Right renal pelvis (tissue), 4 donors: ENCODE results near the gene U2AF1L4. TPM values are rescaled to one million over a fixed set of nuclear protein-coding genes. Genes with fewer than 3 reads are reported as not detected.
"Not testable (repeated sequence)": the region's sequence is repeated elsewhere in the genome, so short reads cannot be mapped to it uniquely, and the experiment has no call there.

Source experiments
- DNase-seq, 4 donors: peaks; one replicate each; pipeline ENCODE4 v3.0.0-alpha.2; 2013; ENCODE audit warnings: low read depth in 4 of 4, low spot score in 3 of 4, missing footprints in 1 of 4
- polyA plus RNA-seq, 4 donors: library from polyadenylated mRNA; unstranded; fragments of 120-200 nt; gene quantifications; one replicate each; pipeline ENCODE4 v1.2.1, GENCODE V29; 2013; ENCODE audit not compliant: insufficient read length in 4 of 4

Gene U2AF1L4
- polyA plus RNA-seq, 4 donors = 15.6 to 19.8 (median 17.1) TPM

DNA sequence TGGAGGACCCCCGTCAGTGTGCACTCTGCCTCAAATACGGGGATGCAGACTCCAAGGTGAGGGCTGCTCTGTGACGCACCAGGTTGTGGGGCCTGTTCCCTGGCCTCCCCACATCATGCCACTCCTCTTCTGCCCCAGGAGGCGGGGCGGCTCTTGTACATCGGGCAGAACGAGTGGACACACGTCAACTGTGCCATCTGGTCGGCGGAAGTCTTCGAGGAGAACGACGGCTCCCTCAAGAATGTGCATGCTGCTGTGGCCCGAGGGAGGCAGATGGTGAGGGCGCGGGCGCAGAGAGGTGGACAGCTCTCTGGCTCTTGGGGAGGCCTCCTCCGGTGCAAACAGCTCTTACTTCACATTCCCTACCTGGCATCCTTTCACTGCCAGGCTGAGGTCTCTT lies 16.2 kb downstream of the U2AF1L4 start:
- DNase-seq = no peak

DNA sequence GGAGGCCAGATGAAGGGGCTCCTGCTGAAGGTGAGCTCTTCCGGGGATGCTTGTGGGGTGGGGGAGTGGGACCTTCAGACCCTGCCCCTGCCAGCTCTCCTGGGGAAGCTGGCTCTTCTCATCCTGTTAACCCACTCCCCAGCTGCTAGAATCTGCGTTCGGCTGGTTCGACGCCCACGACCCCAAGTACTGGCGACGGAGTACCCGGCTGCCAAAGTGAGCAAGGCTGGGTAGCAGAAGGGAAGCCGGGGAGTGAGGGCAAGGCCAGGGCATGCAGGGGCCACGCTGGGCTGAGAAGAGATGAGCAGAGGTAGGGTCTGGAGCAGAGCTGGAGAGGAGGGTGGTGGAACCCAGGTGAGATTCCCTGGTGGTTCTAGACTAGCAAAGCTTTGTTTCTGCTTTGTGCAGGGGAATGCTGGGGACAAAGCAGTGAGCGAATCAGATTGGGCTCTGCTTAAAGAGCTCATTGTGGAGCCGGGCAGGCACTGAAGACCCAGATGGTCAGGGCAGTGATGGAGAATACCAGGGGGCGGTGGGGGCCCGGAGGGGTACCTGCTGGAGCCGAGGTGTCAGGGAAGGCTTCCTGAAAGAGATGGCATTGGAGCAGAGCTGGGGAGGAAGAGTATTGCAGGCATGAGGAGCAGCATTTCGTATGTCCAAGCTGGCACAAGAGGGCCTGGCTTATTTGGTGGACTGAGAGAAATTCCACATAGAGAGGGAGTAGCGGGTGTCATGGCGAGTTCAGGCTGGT lies 17.1 kb downstream of the U2AF1L4 start:
- no peak for DNase-seq

DNA sequence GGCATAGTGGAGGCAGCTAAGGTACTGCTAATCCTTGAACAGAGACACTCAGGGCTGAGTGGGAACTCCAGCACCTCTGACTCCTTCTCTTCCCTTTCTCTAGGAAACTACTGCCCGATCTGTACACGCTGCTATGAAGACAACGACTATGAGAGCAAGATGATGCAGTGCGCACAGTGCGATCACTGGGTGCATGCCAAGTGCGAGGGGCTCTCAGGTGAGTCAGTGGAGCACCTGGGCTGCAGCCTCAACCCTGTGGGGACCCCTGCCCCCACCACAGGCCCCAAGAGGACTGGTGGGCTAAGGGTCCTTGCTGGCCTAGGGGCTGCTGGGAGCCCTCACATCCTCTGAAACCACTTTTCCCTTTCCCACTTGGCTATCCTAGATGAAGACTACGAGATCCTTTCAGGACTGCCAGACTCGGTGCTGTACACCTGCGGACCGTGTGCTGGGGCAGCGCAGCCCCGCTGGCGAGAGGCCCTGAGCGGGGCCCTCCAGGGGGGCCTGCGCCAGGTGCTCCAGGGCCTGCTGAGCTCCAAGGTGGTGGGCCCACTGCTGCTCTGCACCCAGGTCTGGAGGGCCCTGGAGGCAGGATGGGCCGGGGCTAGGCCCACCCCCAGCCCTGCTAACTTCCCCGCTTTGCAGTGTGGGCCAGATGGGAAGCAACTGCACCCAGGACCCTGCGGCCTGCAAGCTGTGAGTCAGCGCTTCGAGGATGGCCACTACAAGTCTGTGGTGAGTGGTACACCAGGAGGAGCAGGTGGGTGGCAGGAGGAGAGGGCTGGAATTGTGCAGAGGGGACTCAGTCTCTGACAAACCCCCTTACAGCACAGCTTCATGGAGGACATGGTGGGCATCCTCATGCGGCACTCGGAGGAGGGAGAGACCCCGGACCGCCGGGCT lies 17.9 kb downstream of the U2AF1L4 start:
- DNase-seq = no peak

DNA sequence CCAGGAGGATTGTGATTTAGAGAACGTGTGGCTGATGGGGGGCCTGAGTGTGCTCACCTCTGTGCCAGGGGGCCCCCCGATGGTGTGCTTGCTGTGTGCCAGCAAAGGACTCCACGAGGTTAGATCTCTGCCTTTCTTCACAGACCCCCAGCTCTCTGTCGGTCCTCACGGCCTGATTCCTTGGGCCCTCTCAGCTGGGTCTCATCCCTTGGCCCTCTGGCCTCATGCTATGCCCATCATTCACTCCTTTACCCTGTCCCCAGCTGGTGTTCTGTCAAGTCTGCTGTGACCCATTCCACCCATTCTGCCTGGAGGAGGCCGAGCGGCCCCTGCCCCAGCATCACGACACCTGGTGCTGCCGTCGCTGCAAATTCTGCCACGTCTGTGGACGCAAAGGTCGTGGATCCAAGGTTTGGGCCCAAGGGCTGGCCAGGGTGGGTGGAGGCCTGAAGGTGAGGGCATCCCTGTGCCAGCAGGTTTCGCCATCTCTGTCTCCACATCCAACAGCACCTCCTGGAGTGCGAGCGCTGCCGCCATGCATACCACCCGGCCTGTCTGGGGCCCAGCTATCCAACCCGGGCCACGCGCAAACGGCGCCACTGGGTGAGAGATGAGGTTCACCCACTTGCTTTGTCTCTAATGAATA lies 19.9 kb downstream of the U2AF1L4 start:
- no peak for DNase-seq

DNA sequence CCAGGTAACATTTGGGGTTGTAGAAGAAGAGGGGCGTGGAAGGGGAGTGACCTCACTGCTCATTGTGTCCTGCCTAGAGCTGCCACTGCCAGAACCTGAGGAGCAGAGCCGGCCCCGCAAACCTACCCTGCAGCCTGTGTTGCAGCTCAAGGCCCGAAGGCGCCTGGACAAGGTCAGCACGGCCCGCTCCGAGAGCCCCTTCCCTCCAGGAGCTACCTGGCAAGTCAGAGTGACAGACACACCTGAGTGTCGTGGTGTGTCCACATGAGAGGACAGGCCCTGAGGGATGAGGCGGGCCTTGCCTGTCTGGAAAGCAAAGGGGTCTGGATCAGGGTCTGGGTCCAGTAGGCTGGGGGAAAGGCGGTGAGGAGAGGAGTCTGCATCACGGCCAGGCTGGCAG lies 20.7 kb downstream of the U2AF1L4 start:
- no peak for DNase-seq

DNA sequence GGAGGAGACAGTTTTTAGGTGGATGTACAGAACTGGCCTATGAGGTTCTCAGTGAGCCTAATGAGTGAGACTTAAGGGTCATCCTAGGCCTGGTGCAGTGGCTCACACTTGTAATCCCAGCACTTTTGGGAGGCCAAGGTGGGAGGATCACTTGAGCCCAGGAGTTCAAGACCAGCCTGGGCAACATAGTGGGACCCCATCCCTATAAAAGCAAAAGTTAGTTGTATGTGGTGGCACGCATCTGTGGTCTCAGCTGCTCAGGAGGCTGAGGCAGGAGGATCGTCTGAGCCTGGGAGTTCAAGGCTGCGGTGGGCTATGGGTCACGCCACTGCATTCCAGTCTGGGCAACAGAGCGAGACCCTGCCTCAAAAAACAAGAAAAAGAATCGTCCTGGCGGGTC lies 21.1 kb downstream of the U2AF1L4 start:
- DNase-seq = not testable (repeated sequence)

DNA sequence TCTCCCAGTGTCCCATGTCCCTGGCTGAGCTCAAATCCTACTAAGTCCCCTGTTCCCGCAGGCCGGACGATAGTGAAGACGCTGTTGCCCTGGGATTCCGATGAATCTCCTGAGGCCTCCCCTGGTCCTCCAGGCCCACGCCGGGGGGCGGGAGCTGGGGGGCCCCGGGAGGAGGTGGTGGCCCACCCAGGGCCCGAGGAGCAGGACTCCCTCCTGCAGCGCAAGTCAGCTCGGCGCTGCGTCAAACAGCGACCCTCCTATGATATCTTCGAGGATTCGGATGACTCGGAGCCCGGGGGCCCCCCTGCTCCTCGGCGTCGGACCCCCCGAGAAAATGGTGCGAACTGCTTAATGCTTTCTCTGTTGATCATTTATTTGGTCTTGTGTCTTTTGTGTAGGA lies 21.5 kb downstream of the U2AF1L4 start:
- DNase-seq = no peak

DNA sequence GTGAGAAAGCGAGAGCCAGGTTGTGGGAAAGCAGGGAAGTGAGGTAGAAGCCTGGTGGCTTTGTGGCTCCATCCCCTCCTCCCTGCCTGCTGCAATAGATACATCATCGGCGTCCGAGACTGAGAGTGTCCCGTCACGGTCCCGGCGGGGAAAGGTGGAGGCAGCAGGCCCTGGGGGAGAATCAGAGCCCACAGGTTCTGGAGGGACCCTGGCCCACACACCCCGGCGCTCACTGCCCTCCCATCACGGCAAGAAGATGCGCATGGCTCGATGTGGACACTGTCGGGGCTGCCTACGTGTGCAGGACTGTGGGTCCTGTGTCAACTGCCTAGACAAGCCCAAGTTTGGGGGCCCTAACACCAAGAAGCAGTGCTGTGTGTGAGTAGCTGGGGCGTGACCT lies 22.3 kb downstream of the U2AF1L4 start:
- no peak for DNase-seq

DNA sequence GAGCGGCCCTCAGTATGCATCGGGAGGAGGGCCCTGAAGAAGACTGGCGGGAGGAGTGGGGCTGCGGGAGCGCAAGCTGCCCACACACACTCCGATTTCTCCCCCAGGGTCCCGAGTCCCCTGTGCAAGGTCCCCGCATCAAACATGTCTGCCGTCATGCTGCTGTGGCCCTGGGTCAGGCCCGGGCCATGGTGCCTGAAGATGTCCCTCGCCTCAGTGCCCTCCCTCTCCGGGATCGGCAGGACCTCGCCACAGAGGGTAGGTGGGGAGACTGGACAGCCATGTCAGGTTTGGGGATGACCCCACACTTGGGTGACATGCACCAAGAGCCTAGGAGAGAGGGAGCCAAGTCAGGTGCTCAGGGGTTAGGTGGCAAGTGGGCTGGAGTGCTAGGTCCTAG lies 22.8 kb downstream of the U2AF1L4 start:
- DNase-seq = no peak

DNA sequence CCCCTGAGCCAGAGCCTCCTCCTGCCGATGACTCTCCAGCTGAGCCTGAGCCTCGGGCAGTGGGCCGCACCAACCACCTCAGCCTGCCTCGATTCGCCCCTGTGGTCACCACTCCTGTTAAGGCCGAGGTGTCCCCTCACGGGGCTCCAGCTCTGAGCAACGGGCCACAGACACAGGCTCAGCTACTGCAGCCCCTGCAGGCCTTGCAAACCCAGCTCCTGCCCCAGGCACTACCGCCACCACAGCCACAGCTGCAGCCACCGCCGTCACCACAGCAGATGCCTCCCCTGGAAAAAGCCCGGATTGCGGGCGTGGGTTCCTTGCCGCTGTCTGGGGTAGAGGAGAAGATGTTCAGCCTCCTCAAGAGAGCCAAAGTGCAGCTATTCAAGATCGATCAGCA lies 23.8 kb downstream of the U2AF1L4 start:
- DNase-seq = no peak

DNA sequence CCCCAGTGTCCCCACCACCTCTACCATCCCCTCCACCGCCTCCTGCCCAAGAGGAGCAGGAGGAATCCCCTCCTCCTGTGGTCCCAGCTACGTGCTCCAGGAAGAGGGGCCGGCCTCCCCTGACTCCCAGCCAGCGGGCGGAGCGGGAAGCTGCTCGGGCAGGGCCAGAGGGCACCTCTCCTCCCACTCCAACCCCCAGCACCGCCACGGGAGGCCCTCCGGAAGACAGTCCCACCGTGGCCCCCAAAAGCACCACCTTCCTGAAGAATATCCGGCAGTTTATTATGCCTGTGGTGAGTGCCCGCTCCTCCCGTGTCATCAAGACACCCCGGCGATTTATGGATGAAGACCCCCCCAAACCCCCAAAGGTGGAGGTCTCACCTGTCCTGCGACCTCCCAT lies 24.6 kb downstream of the U2AF1L4 start:
- DNase-seq = no peak

DNA sequence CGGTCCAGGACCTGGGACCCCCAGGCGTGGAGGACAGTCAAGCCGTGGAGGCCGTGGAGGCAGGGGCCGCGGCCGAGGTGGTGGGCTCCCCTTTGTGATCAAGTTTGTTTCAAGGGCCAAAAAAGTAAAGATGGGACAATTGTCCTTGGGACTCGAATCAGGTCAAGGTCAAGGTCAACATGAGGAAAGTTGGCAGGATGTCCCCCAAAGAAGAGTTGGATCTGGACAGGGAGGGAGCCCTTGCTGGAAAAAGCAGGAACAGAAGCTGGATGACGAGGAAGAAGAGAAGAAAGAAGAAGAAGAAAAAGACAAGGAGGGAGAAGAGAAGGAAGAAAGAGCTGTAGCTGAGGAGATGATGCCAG lies 25.1 kb downstream of the U2AF1L4 start:
- DNase-seq = no peak

DNA sequence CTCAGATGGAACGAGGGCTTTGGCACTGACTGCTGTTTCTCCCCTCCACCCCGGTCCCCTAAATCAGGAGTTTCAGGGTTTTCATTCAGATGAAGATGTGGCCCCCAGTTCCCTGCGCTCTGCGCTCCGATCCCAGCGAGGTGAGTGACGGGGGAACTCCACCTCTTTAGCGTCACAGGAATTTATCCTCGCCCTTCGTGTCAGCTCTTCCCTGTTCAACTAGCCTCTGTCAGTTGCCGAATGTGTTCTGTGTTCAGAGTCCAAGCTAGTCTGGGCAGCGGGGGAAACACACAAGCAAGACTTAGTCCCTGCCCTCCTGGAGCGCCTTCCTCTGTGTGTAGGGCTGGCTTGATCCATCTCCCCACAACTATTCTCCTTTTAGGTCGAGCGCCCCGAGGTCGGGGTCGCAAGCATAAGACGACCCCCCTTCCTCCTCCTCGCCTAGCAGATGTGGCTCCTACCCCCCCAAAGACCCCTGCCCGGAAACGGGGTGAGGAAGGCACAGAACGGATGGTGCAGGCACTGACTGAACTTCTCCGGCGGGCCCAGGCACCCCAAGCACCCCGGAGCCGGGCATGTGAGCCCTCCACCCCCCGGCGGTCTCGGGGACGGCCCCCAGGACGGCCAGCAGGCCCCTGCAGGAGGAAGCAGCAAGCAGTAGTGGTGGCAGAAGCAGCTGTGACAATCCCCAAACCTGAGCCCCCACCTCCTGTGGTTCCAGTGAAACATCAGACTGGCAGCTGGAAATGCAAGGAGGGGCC lies 25.6 kb downstream of the U2AF1L4 start:
- no peak for DNase-seq

DNA sequence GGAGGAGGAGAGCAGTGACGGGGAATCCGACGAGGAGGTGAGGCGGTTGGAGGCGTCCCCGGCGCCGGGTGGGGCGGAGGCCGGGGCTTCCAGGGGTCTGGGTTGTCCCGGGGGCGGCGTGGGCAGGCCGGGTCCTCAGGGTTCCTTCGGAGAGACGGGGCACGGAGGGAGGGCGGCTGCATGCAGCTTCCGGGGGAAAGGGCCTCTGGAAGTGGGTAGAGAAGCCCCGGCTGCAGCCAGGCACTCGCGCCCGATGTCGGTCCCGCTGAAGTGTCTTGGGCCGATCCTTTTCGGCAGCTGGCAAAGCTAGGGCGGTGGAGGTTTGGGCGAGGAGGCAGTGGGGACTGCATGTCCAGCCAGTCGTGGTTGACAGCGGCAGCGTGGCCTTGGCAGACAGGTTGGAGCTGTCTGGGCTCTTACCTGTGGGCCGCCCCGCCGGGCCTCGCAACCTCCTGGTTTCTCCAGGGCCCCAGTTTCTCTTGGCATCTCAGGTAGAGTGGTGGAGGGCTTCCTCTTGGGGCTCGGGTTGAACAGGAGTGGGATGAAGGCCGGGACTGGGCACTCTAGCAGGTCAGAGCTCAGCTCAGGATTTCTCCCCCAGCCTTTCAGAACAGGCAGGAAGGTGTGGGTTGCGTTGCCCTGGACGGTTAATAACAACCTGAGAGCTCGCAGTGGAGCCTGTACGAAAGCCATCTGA lies 26.7 kb downstream of the U2AF1L4 start:
- DNase-seq = no peak

DNA sequence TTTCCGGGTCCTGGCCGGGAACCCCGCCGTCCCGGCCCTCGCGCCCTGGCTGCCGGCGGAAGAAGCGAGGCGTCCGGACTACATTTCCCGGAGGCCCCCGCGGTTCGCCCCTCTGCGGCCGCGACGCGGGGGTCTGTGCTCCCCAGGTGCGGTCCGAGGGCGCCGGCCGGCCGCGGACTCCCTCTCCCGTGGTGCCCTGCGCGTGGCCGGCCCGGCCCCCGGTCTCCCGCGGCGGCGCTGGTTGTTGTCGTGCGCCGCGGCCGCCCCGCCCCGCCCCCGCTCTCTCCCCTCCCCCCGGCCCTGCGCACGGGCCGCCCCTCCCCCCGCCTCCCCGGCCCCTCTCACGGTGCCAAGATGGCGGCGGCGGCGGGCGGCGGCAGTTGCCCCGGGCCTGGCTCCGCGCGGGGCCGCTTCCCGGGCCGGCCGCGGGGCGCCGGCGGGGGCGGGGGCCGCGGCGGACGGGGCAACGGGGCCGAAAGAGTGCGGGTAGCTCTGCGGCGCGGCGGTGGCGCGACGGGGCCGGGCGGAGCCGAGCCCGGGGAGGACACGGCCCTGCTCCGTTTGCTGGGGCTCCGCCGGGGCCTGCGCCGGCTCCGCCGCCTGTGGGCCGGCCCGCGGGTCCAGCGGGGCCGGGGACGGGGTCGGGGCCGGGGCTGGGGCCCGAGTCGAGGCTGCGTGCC lies 27.4 kb downstream of the U2AF1L4 start, which contains the start of gene KMT2B:
TSS of gene KMT2B (plus strand) at position 339 of the 680 bp plus-strand sequence. CDS start at position 355, 16 bp downstream.
- DNase-seq = no peak

DNA sequence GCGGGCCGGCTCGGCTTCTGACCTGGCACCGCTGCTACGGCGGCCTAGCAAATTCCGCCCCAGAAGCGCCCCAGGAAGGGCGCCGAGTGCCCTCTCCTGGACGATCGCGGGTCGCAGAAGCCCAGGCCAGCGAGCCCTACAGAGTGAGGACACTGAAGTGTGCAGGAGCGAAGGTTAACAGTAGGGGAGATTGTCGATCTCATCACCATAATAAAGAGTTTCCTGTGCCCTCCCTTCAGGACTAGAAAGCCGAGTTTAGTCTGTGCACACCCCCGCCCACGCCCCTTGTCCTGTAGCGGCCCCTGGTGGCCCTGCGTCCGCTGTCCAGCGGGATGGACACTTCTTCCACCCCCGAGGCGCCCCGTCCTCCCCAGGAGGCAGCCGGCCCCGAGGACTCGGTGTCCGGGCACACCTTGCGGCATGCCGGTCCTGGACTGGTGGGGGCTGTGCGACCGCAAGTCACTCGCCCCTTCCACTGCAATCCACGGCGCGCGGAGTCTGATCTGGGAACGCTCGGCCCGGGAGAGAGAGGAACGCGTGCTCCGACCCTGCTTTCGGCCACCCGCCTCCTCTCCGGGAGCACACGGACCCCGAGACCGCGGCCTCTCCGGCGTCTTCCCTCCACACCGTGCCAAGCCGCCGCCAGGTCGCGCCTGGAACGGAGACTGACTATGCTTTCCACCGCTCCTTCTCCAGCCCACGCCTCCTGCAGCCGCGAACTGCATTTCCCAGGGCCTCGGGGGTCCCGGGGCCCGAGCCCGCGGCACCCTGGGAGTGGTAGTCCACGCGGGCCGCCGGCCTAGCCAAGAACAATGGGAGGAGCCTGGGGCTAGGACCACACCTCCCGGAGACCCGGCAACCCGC lies 28.2 kb downstream of the U2AF1L4 start:
- peak; percentile 87 to 93 (median 91) for DNase-seq

DNA sequence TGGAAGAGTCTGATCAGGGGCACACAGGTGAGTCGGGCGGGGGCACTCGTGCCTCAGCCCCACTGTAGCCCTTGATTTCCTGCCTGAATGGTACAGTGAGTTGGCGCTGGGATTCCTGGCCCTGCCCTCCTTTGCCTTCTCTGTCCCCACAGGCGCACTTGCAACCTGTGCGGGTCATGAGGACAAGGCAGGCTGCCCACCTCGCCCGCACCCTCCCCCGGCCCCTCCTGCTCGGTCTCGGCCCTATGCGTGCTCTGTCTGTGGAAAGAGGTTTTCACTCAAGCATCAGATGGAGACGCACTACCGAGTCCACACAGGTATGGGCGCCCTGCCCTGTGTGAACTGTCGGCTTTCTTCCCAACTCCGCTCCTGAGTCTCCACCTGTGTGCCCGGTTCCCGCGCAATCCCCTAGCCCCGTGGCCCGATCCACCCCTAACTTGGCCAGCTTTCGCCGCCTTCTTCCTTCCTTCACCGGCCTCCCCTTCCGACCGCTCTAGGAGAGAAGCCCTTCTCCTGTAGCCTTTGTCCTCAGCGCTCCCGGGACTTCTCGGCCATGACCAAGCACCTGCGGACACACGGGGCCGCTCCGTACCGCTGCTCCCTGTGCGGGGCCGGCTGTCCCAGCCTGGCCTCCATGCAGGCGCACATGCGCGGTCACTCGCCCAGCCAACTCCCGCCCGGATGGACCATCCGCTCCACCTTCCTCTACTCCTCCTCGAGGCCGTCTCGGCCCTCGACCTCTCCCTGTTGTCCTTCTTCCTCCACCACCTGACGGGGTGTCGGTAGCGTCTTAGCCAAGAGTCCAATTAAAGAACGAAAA lies 29.0 kb downstream of the U2AF1L4 start:
- DNase-seq = peak in 1 of 4 donors; percentile 23
